Neuronal stem cell (in vitro differentiated cells): ENCODE results near the gene SPINK8.

Experiments
- DNase-seq: peaks from one replicate; pipeline ENCODE4 v3.0.0-alpha.2; 2013; ENCODE audit warnings: low spot score
- H2AFZ ChIP-seq: one replicate; pipeline ENCODE4 v1.6.1; 2013; ENCODE audit warnings: mild to moderate bottlenecking, low read length, inconsistent platforms
- H2AK5ac ChIP-seq: 2 replicates; pipeline ENCODE4 v1.6.1; 2013; ENCODE audit warnings: low read depth, mild to moderate bottlenecking, inconsistent platforms, low read length, moderate library complexity, mixed read lengths
- H2BK120ac ChIP-seq: 2 replicates; pipeline ENCODE4 v1.6.1; 2013; ENCODE audit warnings: low read depth, mild to moderate bottlenecking, inconsistent platforms, low read length, moderate library complexity, mixed read lengths
- H2BK12ac ChIP-seq: one replicate; pipeline ENCODE4 v1.6.1; 2013; ENCODE audit warnings: low read length, inconsistent platforms
- H2BK15ac ChIP-seq: 2 replicates; pipeline ENCODE4 v1.6.1; 2013; ENCODE audit warnings: mild to moderate bottlenecking, low read length, inconsistent platforms, mixed read lengths
- H2BK5ac ChIP-seq: one replicate; pipeline ENCODE4 v1.6.1; 2013; ENCODE audit warnings: inconsistent platforms, mild to moderate bottlenecking, low read length, moderate library complexity
- H3K14ac ChIP-seq: one replicate; pipeline ENCODE4 v1.6.1; 2013; ENCODE audit warnings: low read length, inconsistent platforms
- H3K18ac ChIP-seq: 2 replicates; pipeline ENCODE4 v1.6.1; 2013; ENCODE audit warnings: low read length, inconsistent platforms
- H3K23ac ChIP-seq: 2 replicates; pipeline ENCODE4 v1.6.1; 2013; ENCODE audit warnings: low read depth, mild to moderate bottlenecking, mixed read lengths, low read length, inconsistent platforms; ENCODE audit not compliant: poor library complexity
- H3K27ac ChIP-seq: replicated peaks from 3 replicates; pipeline ENCODE4 v1.5.1; 2013; ENCODE audit warnings: low read length, inconsistent platforms
- H3K27me3 ChIP-seq, 3 experiments: 2 replicates each; pipeline ENCODE4 v1.6.1; 2013; ENCODE audit warnings: low read length in 3 of 3, mild to moderate bottlenecking in 2 of 3, inconsistent platforms in 1 of 3, low read depth in 1 of 3, mixed read lengths in 1 of 3, moderate library complexity in 1 of 3; ENCODE audit not compliant: control insufficient read depth in 3 of 3, insufficient read depth in 3 of 3
- H3K36me3 ChIP-seq, 2 donors: replicated peaks in 1 of 2; 2 replicates each; pipeline ENCODE4 v1.6.1; 2013; ENCODE audit warnings: low read length in 2 of 2; ENCODE audit not compliant: control insufficient read depth in 2 of 2, insufficient read depth in 2 of 2
- H3K4ac ChIP-seq: 2 replicates; pipeline ENCODE4 v1.6.1; 2013; ENCODE audit warnings: inconsistent platforms, mild to moderate bottlenecking, low read length, moderate library complexity
- H3K4me1 ChIP-seq, 2 donors: 1 replicate in 1 of 2; 2 replicates in 1 of 2; pipeline ENCODE4 v1.6.1; 2013; ENCODE audit warnings: low read length in 2 of 2, low read depth in 1 of 2; ENCODE audit not compliant: control insufficient read depth in 2 of 2, insufficient read depth in 1 of 2
- H3K4me2 ChIP-seq: one replicate; pipeline ENCODE4 v1.6.1; 2013; ENCODE audit warnings: mild to moderate bottlenecking, low read length, inconsistent platforms; ENCODE audit not compliant: insufficient read depth, poor library complexity, severe bottlenecking
- H3K4me3 ChIP-seq, 2 donors: 2 replicates each; pipeline ENCODE4 v1.5.1; 2013; ENCODE audit warnings: low read length in 2 of 2, mild to moderate bottlenecking in 2 of 2, inconsistent platforms in 1 of 2, moderate library complexity in 1 of 2
- H3K79me1 ChIP-seq: one replicate; pipeline ENCODE4 v1.6.1; 2013; ENCODE audit warnings: low read depth, mild to moderate bottlenecking, inconsistent platforms, low read length, moderate library complexity
- H3K9ac ChIP-seq: one replicate; pipeline ENCODE4 v1.6.1; 2013; ENCODE audit warnings: mild to moderate bottlenecking, low read depth, low read length, inconsistent platforms; ENCODE audit not compliant: poor library complexity
- H3K9me3 ChIP-seq, 2 donors: replicated peaks in 1 of 2; 2 replicates each; pipeline versions ENCODE3 to v1.6.1; 2013; ENCODE audit warnings: low read length in 2 of 2, mild to moderate bottlenecking in 2 of 2, inconsistent platforms in 1 of 2, low read depth in 1 of 2, mixed read lengths in 1 of 2, moderate library complexity in 1 of 2; ENCODE audit not compliant: control insufficient read depth in 2 of 2, insufficient read depth in 1 of 2
- H4K8ac ChIP-seq: one replicate; pipeline ENCODE4 v1.6.1; 2013; ENCODE audit warnings: low read depth, mild to moderate bottlenecking, inconsistent platforms, low read length, moderate library complexity
- H4K91ac ChIP-seq: one replicate; pipeline ENCODE4 v1.6.1; 2013; ENCODE audit warnings: low read length, low read depth, mild to moderate bottlenecking, inconsistent platforms; ENCODE audit not compliant: poor library complexity
- WGBS, 2 donors: extraction: QIAGEN DNeasy Blood & Tissue Kit; methylation state at CpG; one replicate each; pipeline ENCODE4 v1.1.7; 2013; ENCODE audit warnings: missing lambda C conversion rate in 2 of 2, mixed read lengths in 1 of 2; ENCODE audit not compliant: insufficient read length in 2 of 2, insufficient replicate concordance in 1 of 2; ENCODE audit errors: extremely low coverage in 2 of 2; 5-methylcytosine and 5-hydroxymethylcytosine counted together

SPINK8 gene

DNA sequence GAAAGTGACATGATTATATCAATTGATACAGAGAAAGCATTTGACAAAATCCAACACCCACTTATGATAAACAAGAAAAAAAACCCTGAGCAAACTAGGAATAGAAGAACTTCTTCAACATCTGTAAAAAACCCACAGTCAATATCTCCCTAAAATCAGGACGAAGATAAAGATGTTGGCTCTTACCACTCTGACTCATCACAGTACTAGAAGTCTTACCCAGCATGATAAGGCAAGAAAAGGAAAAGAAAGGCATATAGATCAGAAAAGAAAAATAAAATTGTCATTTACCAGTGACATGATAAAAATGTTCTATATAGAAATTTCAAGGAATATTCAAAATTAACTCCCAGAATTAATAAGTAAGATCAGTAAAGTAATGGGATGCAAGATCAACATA, 31.4 kb upstream of the SPINK8 start:
- H3K79me1 ChIP-seq = no peaks in the 10 kb centered on the region

DNA sequence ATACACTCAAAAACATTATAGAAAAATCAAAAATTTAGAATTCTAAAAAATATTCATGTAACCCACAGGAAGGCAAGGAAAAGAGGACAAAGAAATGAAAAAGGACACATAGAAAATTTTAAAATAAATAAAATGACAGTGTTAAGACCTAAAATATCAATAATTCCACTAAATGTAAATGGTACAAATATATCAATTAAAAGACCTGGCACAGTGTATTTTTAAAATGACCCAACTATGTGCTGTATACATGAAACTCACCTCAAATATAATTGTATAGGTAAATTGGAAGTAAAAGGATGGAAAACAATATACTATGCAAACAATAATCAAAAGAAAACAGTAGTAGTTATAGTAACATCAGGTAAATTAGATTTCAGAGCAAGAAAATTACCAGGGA, 28.5 kb upstream of the SPINK8 start:
- no peak overlapping the region for H3K14ac ChIP-seq
- H3K4me1 ChIP-seq = no peaks in the 10 kb centered on the region
- peaks cover 4 to 14% of the 10 kb centered on the region in 2 donors for H3K9me3 ChIP-seq
- H4K91ac ChIP-seq = no peak overlapping the region
- H3K9ac ChIP-seq = no peak overlapping the region
- no peak overlapping the region for H3K18ac ChIP-seq
- H2AK5ac ChIP-seq = no peak overlapping the region
- H3K4ac ChIP-seq = no peak overlapping the region
- no peaks in the 10 kb centered on the region for H3K36me3 ChIP-seq
- H3K27me3 ChIP-seq = no peaks in the 10 kb centered on the region
- H3K23ac ChIP-seq = no peak overlapping the region
- no peak overlapping the region for H3K4me2 ChIP-seq
- no peak for DNase-seq
- H2BK5ac ChIP-seq = no peak overlapping the region
- H2AFZ ChIP-seq = no peak overlapping the region
- no peak overlapping the region for H2BK12ac ChIP-seq
- H4K8ac ChIP-seq = no peak overlapping the region
- no peak overlapping the region for H3K4me3 ChIP-seq
- no peak overlapping the region for H2BK120ac ChIP-seq
- no peak overlapping the region for H3K27ac ChIP-seq
- H3K79me1 ChIP-seq = no peaks in the 10 kb centered on the region
- no peak overlapping the region for H2BK15ac ChIP-seq

More for the DNA sequence above, 31.4 kb upstream of the SPINK8 start:
- Histone ChIP-seq H3K4ac (no peak overlapping the region), H2BK12ac (no peak overlapping the region), H2BK5ac (no peak overlapping the region), H3K9ac (no peak overlapping the region), H2BK120ac (no peak overlapping the region), H3K4me3 (no peak overlapping the region), H3K36me3 (no peaks in the 10 kb centered on the region), H3K4me1 (peaks cover 1 to 3% of the 10 kb centered on the region in 2 donors), H3K9me3 (peaks cover 0 to 14% of the 10 kb centered on the region in 2 donors), H3K27ac (no peak overlapping the region), H3K18ac (no peak overlapping the region), H4K91ac (no peak overlapping the region), H3K27me3 (peaks cover 0 to 13% (median 0%) of the 10 kb centered on the region in 3 experiments), H2AFZ (no peak overlapping the region), H3K14ac (no peak overlapping the region), H3K4me2 (no peak overlapping the region), H2BK15ac (no peak overlapping the region), H3K23ac (no peak overlapping the region), H2AK5ac (no peak overlapping the region), H4K8ac (no peak overlapping the region)
- no CpG with 5 or more reads among the region's 1 CpG for WGBS, 2 donors
- DNase-seq = no peak

DNA sequence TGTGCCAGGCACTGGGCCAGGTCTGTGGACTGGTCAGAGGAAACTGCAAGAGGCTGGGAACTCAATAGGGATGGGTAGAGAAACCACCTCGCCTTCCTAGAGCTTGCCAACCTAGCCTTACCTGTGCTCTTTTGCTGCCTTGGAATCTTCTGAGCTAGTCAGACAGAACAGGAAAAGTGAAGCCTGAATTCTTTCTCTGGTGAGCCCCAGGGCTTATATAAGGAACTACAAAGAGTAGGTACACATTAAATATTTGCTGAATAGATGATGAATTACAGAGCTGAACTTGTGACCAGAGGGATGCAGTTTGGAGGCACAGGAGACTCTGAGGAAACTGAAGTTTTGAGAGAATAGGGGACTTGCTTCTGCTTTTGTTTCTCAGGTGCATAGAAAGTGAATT, 23.0 kb upstream of the SPINK8 start:
- Histone ChIP-seq H3K27me3 (no peaks in the 10 kb centered on the region), H3K79me1 (no peaks in the 10 kb centered on the region), H3K18ac (no peak overlapping the region), H3K4me3 (no peak overlapping the region), H3K36me3 (no peaks in the 10 kb centered on the region), H4K91ac (no peak overlapping the region), H2BK120ac (no peak overlapping the region), H3K14ac (no peak overlapping the region), H3K9me3 (peaks cover 5% of the 10 kb centered on the region in 2 donors), H2BK5ac (no peak overlapping the region), H3K4me2 (no peak overlapping the region), H2AK5ac (no peak overlapping the region), H3K4me1 (no peaks in the 10 kb centered on the region), H2BK15ac (no peak overlapping the region), H2AFZ (no peak overlapping the region), H3K9ac (no peak overlapping the region), H4K8ac (no peak overlapping the region), H3K27ac (no peak overlapping the region), H3K23ac (no peak overlapping the region), H3K4ac (no peak overlapping the region), H2BK12ac (no peak overlapping the region)
- WGBS, 2 donors = no CpG with 5 or more reads among the region's 1 CpG
- no peak for DNase-seq

- no peak for DNase-seq
- Histone ChIP-seq H2BK120ac (no peak overlapping the region), H3K4me2 (no peak overlapping the region), H3K27me3 (peaks cover 0 to 5% (median 0%) of the 10 kb centered on the region in 3 experiments), H3K79me1 (no peaks in the 10 kb centered on the region), H2BK5ac (no peak overlapping the region), H3K36me3 (no peaks in the 10 kb centered on the region), H3K9me3 (peaks cover 0 to 9% of the 10 kb centered on the region in 2 donors), H3K4me1 (no peaks in the 10 kb centered on the region), H4K8ac (no peak overlapping the region), H3K27ac (no peak overlapping the region), H3K14ac (no peak overlapping the region), H3K23ac (no peak overlapping the region), H4K91ac (no peak overlapping the region), H3K4ac (no peak overlapping the region), H3K9ac (no peak overlapping the region), H2BK12ac (no peak overlapping the region), H3K4me3 (no peak overlapping the region), H2BK15ac (no peak overlapping the region), H3K18ac (no peak overlapping the region), H2AK5ac (no peak overlapping the region), H2AFZ (no peak overlapping the region)
- WGBS, 2 donors = no CpG with 5 or more reads among the region's 4 CpGs
Measured at GRCh38 chr3:48353987-48354386, 20.5 kb upstream of the SPINK8 start.
